ENCODE data around the gene SARDH.

SARDH gene

GRCh38 chr9:133700819-133701320 lies 37.3 kb downstream of the SARDH start:
- Histone ChIP-seq H3K36me3 (ENCODE audit: insufficient read depth, low read length) (no peaks in the 10 kb centered on the region), H3K4me1 (ENCODE audit: insufficient read depth, low read length) (peaks cover 10% of the 10 kb centered on the region), H3K9ac (ENCODE audit: low read length) (no peak overlapping the region), H3K4me3 (ENCODE audit: low read depth in 1 of 2, low read length in 2 of 2) (no peak overlapping the region), H3K9me3 (ENCODE audit: low read length) (no peaks in the 10 kb centered on the region), H3K27ac (ENCODE audit: low read depth, low read length) (no peak overlapping the region), H3K27me3 (ENCODE audit: control insufficient read depth in 1 of 2, insufficient read depth in 2 of 2, low read length in 2 of 2) (peaks cover 0 to 5% of the 10 kb centered on the region in 2 donors)

GRCh38 chr9:133699546-133699945 lies 38.6 kb downstream of the SARDH start:
- Histone ChIP-seq H3K4me1 (ENCODE audit: insufficient read depth, low read length) (peaks cover 10% of the 10 kb centered on the region), H3K27me3 (ENCODE audit: control insufficient read depth in 1 of 2, insufficient read depth in 2 of 2, low read length in 2 of 2) (peaks cover 0 to 5% of the 10 kb centered on the region in 2 donors)

GRCh38 chr9:133696071-133696472 lies 42.1 kb downstream of the SARDH start:
- H3K27me3 ChIP-seq (ENCODE audit: control insufficient read depth in 1 of 2, insufficient read depth in 2 of 2, low read length in 2 of 2): no peaks in the 10 kb centered on the region
- no peak overlapping the region for H3K4me3 ChIP-seq (ENCODE audit: low read depth in 1 of 2, low read length in 2 of 2)
- no peaks in the 10 kb centered on the region for H3K9me3 ChIP-seq (ENCODE audit: low read length)
- H3K4me1 ChIP-seq (ENCODE audit: insufficient read depth, low read length): no peaks in the 10 kb centered on the region
- H3K36me3 ChIP-seq (ENCODE audit: insufficient read depth, low read length): no peaks in the 10 kb centered on the region
- H3K9ac ChIP-seq (ENCODE audit: low read length): no peak overlapping the region
- H3K27ac ChIP-seq (ENCODE audit: low read depth, low read length): no peak overlapping the region

More at GRCh38 chr9:133699546-133699945, 38.6 kb downstream of the SARDH start:
- Histone ChIP-seq H3K36me3 (ENCODE audit: insufficient read depth, low read length) (no peaks in the 10 kb centered on the region), H3K4me3 (ENCODE audit: low read depth in 1 of 2, low read length in 2 of 2) (no peak overlapping the region), H3K9ac (ENCODE audit: low read length) (no peak overlapping the region), H3K9me3 (ENCODE audit: low read length) (no peaks in the 10 kb centered on the region), H3K27ac (ENCODE audit: low read depth, low read length) (no peak overlapping the region)

- no peaks in the 10 kb centered on the region for H3K27me3 ChIP-seq (ENCODE audit: control insufficient read depth in 1 of 2, insufficient read depth in 2 of 2, low read length in 2 of 2)
- H3K9me3 ChIP-seq (ENCODE audit: low read length): no peaks in the 10 kb centered on the region
- H3K9ac ChIP-seq (ENCODE audit: low read length): no peak overlapping the region
- H3K4me3 ChIP-seq (ENCODE audit: low read depth in 1 of 2, low read length in 2 of 2): no peak overlapping the region
- no peaks in the 10 kb centered on the region for H3K4me1 ChIP-seq (ENCODE audit: insufficient read depth, low read length)
- H3K27ac ChIP-seq (ENCODE audit: low read depth, low read length): no peak overlapping the region
- H3K36me3 ChIP-seq (ENCODE audit: insufficient read depth, low read length): no peaks in the 10 kb centered on the region
These were observed 43.5 kb downstream of the SARDH start for GRCh38 chr9:133694686-133695085.

GRCh38 chr9:133693703-133694529 lies 44.2 kb downstream of the SARDH start:
- Histone ChIP-seq H3K9me3 (ENCODE audit: low read length) (no peaks in the 10 kb centered on the region), H3K27me3 (ENCODE audit: control insufficient read depth in 1 of 2, insufficient read depth in 2 of 2, low read length in 2 of 2) (no peaks in the 10 kb centered on the region), H3K36me3 (ENCODE audit: insufficient read depth, low read length) (no peaks in the 10 kb centered on the region), H3K4me3 (ENCODE audit: low read depth in 1 of 2, low read length in 2 of 2) (no peak overlapping the region), H3K4me1 (ENCODE audit: insufficient read depth, low read length) (no peaks in the 10 kb centered on the region), H3K9ac (ENCODE audit: low read length) (no peak overlapping the region), H3K27ac (ENCODE audit: low read depth, low read length) (no peak overlapping the region)

GRCh38 chr9:133693116-133693515 lies 45.0 kb downstream of the SARDH start:
- no peak overlapping the region for H3K4me3 ChIP-seq (ENCODE audit: low read depth in 1 of 2, low read length in 2 of 2)
- no peak overlapping the region for H3K27ac ChIP-seq (ENCODE audit: low read depth, low read length)
- no peak overlapping the region for H3K9ac ChIP-seq (ENCODE audit: low read length)

GRCh38 chr9:133692364-133692985 lies 45.7 kb downstream of the SARDH start:
- Histone ChIP-seq H3K4me1 (ENCODE audit: insufficient read depth, low read length) (no peaks in the 10 kb centered on the region), H3K36me3 (ENCODE audit: insufficient read depth, low read length) (no peaks in the 10 kb centered on the region), H3K4me3 (ENCODE audit: low read depth in 1 of 2, low read length in 2 of 2) (no peak overlapping the region), H3K9me3 (ENCODE audit: low read length) (no peaks in the 10 kb centered on the region), H3K27ac (ENCODE audit: low read depth, low read length) (no peak overlapping the region), H3K9ac (ENCODE audit: low read length) (no peak overlapping the region), H3K27me3 (ENCODE audit: control insufficient read depth in 1 of 2, insufficient read depth in 2 of 2, low read length in 2 of 2) (no peaks in the 10 kb centered on the region)

More at GRCh38 chr9:133693116-133693515, 45.0 kb downstream of the SARDH start:
- Histone ChIP-seq H3K9me3 (ENCODE audit: low read length) (no peaks in the 10 kb centered on the region), H3K36me3 (ENCODE audit: insufficient read depth, low read length) (no peaks in the 10 kb centered on the region), H3K27me3 (ENCODE audit: control insufficient read depth in 1 of 2, insufficient read depth in 2 of 2, low read length in 2 of 2) (no peaks in the 10 kb centered on the region), H3K4me1 (ENCODE audit: insufficient read depth, low read length) (no peaks in the 10 kb centered on the region)

- Histone ChIP-seq H3K9me3 (ENCODE audit: low read length) (no peaks in the 10 kb centered on the region), H3K27me3 (ENCODE audit: control insufficient read depth in 1 of 2, insufficient read depth in 2 of 2, low read length in 2 of 2) (no peaks in the 10 kb centered on the region), H3K27ac (ENCODE audit: low read depth, low read length) (no peak overlapping the region), H3K9ac (ENCODE audit: low read length) (no peak overlapping the region), H3K4me3 (ENCODE audit: low read depth in 1 of 2, low read length in 2 of 2) (no peak overlapping the region), H3K4me1 (ENCODE audit: insufficient read depth, low read length) (no peaks in the 10 kb centered on the region), H3K36me3 (ENCODE audit: insufficient read depth, low read length) (no peaks in the 10 kb centered on the region)
These were observed 46.4 kb downstream of the SARDH start for GRCh38 chr9:133691626-133692363.

- Histone ChIP-seq H3K9me3 (ENCODE audit: low read length) (no peaks in the 10 kb centered on the region), H3K27me3 (ENCODE audit: control insufficient read depth in 1 of 2, insufficient read depth in 2 of 2, low read length in 2 of 2) (no peaks in the 10 kb centered on the region), H3K4me1 (ENCODE audit: insufficient read depth, low read length) (no peaks in the 10 kb centered on the region), H3K36me3 (ENCODE audit: insufficient read depth, low read length) (no peaks in the 10 kb centered on the region), H3K4me3 (ENCODE audit: low read depth in 1 of 2, low read length in 2 of 2) (no peak overlapping the region), H3K9ac (ENCODE audit: low read length) (no peak overlapping the region), H3K27ac (ENCODE audit: low read depth, low read length) (no peak overlapping the region)
These were observed 47.0 kb downstream of the SARDH start for GRCh38 chr9:133691191-133691590.

GRCh38 chr9:133690081-133690561 lies 48.0 kb downstream of the SARDH start:
- H3K9me3 ChIP-seq (ENCODE audit: low read length): no peaks in the 10 kb centered on the region
- H3K9ac ChIP-seq (ENCODE audit: low read length): no peak overlapping the region
- no peak overlapping the region for H3K4me3 ChIP-seq (ENCODE audit: low read depth in 1 of 2, low read length in 2 of 2)
- H3K36me3 ChIP-seq (ENCODE audit: insufficient read depth, low read length): no peaks in the 10 kb centered on the region
- no peak overlapping the region for H3K27ac ChIP-seq (ENCODE audit: low read depth, low read length)
- no peaks in the 10 kb centered on the region for H3K27me3 ChIP-seq (ENCODE audit: control insufficient read depth in 1 of 2, insufficient read depth in 2 of 2, low read length in 2 of 2)
- no peaks in the 10 kb centered on the region for H3K4me1 ChIP-seq (ENCODE audit: insufficient read depth, low read length)

GRCh38 chr9:133689151-133689763 lies 48.9 kb downstream of the SARDH start:
- H3K4me1 ChIP-seq (ENCODE audit: insufficient read depth, low read length): no peaks in the 10 kb centered on the region
- H3K27me3 ChIP-seq (ENCODE audit: control insufficient read depth in 1 of 2, insufficient read depth in 2 of 2, low read length in 2 of 2): no peaks in the 10 kb centered on the region
- H3K9ac ChIP-seq (ENCODE audit: low read length): no peak overlapping the region
- no peaks in the 10 kb centered on the region for H3K9me3 ChIP-seq (ENCODE audit: low read length)
- H3K27ac ChIP-seq (ENCODE audit: low read depth, low read length): no peak overlapping the region
- H3K36me3 ChIP-seq (ENCODE audit: insufficient read depth, low read length): no peaks in the 10 kb centered on the region
- no peak overlapping the region for H3K4me3 ChIP-seq (ENCODE audit: low read depth in 1 of 2, low read length in 2 of 2)
